ENCODE measurements around the gene PLPP4. TPM values are rescaled to one million over a fixed set of nuclear protein-coding genes. Genes with fewer than 3 reads are reported as not detected.

PLPP4 gene
- polyA plus RNA-seq, 1 donor from 2014 or later = 4.4 TPM

DNA sequence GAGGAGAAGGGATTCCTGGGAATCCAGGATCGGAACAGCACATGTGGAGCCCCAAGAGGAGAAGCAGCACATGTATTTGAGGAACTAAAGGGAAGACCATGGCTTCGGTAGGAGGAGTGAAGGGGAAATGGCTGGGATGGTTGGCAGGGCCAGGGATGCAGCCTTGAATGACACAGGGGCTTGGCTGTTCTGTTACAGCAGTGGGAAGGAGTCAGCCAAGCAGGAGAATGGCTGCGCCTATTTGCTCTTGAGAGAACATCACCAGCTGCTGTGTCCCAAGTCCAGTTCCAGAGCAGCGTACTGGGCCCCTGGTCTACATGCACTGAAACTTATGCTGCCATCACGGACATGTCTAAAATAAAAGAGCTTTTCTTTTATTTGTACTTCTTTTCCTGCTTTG is 130.0 kb downstream of the PLPP4 start:
- Histone ChIP-seq H3F3A (ENCODE audit: insufficient read depth, low read length, poor library complexity, severe bottlenecking) (no peaks in the 10 kb centered on the region), H4K20me1 (ENCODE audit: insufficient read depth) (no peaks in the 10 kb centered on the region), H3K36me3 (ENCODE audit: insufficient read depth, low read length) (no peaks in the 10 kb centered on the region), H3K9me2 (ENCODE audit: insufficient read depth, low read length) (no peaks in the 10 kb centered on the region), H3K79me2 (replicated peaks; ENCODE audit: insufficient read depth, low read length) (no peaks in the 10 kb centered on the region), H2AFZ (ENCODE audit: low read depth, low read length) (no peak overlapping the region), H3K4me2 (ENCODE audit: low read length) (no peak overlapping the region), H3K27ac (ENCODE audit: low read length) (no peak overlapping the region), H3K27me3 (ENCODE audit: insufficient read depth, low read depth, low read length) (no peaks in the 10 kb centered on the region), H3K4me3 (ENCODE audit: low read length) (no peak overlapping the region), H3K9me3 (ENCODE audit: low read length) (no peaks in the 10 kb centered on the region), H3K9ac (ENCODE audit: low read length) (no peak overlapping the region)
- TF ChIP-seq REST (IDR thresholded peaks at IDR 0.05; ENCODE audit: borderline replicate concordance) = no peak
- TF ChIP-seq CTCF (IDR thresholded peaks at IDR 0.05; ENCODE audit: poor library complexity, severe bottlenecking) = no peak
- TF ChIP-seq MXI1 (conservative IDR thresholded peaks at IDR 0.05; ENCODE audit: poor library complexity, severe bottlenecking) = no peak
- TF ChIP-seq POLR2AphosphoS5 (IDR thresholded peaks at IDR 0.05) = no peak
- no peak for TF ChIP-seq RAD21 (conservative IDR thresholded peaks at IDR 0.05)
- TF ChIP-seq EZH2 (IDR thresholded peaks at IDR 0.05; ENCODE audit: borderline replicate concordance, insufficient read depth, low read length, poor library complexity, severe bottlenecking) = no peak
- TF ChIP-seq SMC3 (conservative IDR thresholded peaks at IDR 0.05; ENCODE audit: poor library complexity) = no peak
- no peak for TF ChIP-seq EP300 (conservative IDR thresholded peaks at IDR 0.05; ENCODE audit: poor library complexity, severe bottlenecking)
- no peak for TF ChIP-seq TAF1 (IDR thresholded peaks at IDR 0.05; ENCODE audit: low read depth)

- no peaks in the 10 kb centered on the region for H3K36me3 ChIP-seq (ENCODE audit: insufficient read depth, low read length)
- no peak overlapping the region for H3K4me2 ChIP-seq (ENCODE audit: low read length)
- no peaks in the 10 kb centered on the region for H3K9me3 ChIP-seq (ENCODE audit: low read length)
- H3K79me2 ChIP-seq (replicated peaks; ENCODE audit: insufficient read depth, low read length) = no peaks in the 10 kb centered on the region
- H3K9ac ChIP-seq (ENCODE audit: low read length) = no peak overlapping the region
- TF ChIP-seq CTCF (IDR thresholded peaks at IDR 0.05; ENCODE audit: poor library complexity, severe bottlenecking) (no peak), MXI1 (conservative IDR thresholded peaks at IDR 0.05; ENCODE audit: poor library complexity, severe bottlenecking) (no peak)
- H3K27ac ChIP-seq (ENCODE audit: low read length) = no peak overlapping the region
- H3K27me3 ChIP-seq (ENCODE audit: insufficient read depth, low read depth, low read length) = no peaks in the 10 kb centered on the region
- H3K9me2 ChIP-seq (ENCODE audit: insufficient read depth, low read length) = no peaks in the 10 kb centered on the region
- no peaks in the 10 kb centered on the region for H4K20me1 ChIP-seq (ENCODE audit: insufficient read depth)
- no peak overlapping the region for H2AFZ ChIP-seq (ENCODE audit: low read depth, low read length)
- H3F3A ChIP-seq (ENCODE audit: insufficient read depth, low read length, poor library complexity, severe bottlenecking) = no peaks in the 10 kb centered on the region
- no peak overlapping the region for H3K4me3 ChIP-seq (ENCODE audit: low read length)
Observed at GRCh38 chr10:120588311-120588710, 131.3 kb downstream of the PLPP4 start.

Measured in neural cell (in vitro differentiated cells).